IMR-90 (cell line): ENCODE data around the gene MGAT4A. TPM values are rescaled to one million over a fixed set of nuclear protein-coding genes. Genes with fewer than 3 reads are reported as not detected.

Experiments used
- ATAC-seq: fragments of 200-7000 bp; cut with Tn5 transposase; 2 replicates; pipeline ENCODE4 v1.9.1; 2020; ENCODE audit warnings: low read depth, mild to moderate bottlenecking, moderate library complexity
- BruUV-seq: library from RNA; stranded (reverse); fragments of 400-500 nt; replicated peaks from 2 replicates; lab custom pipeline; 2021; lab: Mats Ljungman, UMichigan
- CTCF ChIA-PET: fragments of 300-600 bp; formaldehyde crosslinking; extraction: SDS; loops from one replicate; lab custom pipeline; 2021; ENCODE audit warnings: antibody characterized with exemption; lab: Yijun Ruan, JAX
- POLR2A ChIA-PET: fragments of 300-600 bp; sonication (Branson Sonifier 250); formaldehyde crosslinking; loops from one replicate; lab custom pipeline; 2022; ENCODE audit warnings: antibody characterized with exemption; ENCODE audit not compliant: unreplicated experiment; lab: Charles Lee
- DNase-seq: peaks from one replicate; pipeline ENCODE4 v3.0.0; 2013
- H2AFZ ChIP-seq: replicated peaks from 2 replicates; pipeline ENCODE3; 2013; ENCODE audit warnings: low read length, mild to moderate bottlenecking; ENCODE audit not compliant: poor library complexity
- H2AK5ac ChIP-seq: 2 replicates; pipeline ENCODE4 v1.6.1; 2013; ENCODE audit warnings: low read depth, low read length, inconsistent platforms
- H2AK9ac ChIP-seq: replicated peaks from 2 replicates; pipeline ENCODE3; 2013; ENCODE audit warnings: mild to moderate bottlenecking, low read depth, low read length, moderate library complexity; ENCODE audit not compliant: poor library complexity
- H2BK120ac ChIP-seq: 2 replicates; pipeline ENCODE4 v1.6.1; 2013; ENCODE audit warnings: low read depth, low read length, inconsistent platforms
- H2BK15ac ChIP-seq: 3 replicates; pipeline ENCODE4 v1.6.1; 2013; ENCODE audit warnings: low read depth, low read length, inconsistent platforms
- H2BK20ac ChIP-seq: 2 replicates; pipeline ENCODE4 v1.6.1; 2013; ENCODE audit warnings: low read depth, mild to moderate bottlenecking, inconsistent platforms, low read length, moderate library complexity
- H2BK5ac ChIP-seq: 2 replicates; pipeline ENCODE4 v1.6.1; 2013; ENCODE audit warnings: mild to moderate bottlenecking, low read depth, low read length, inconsistent platforms; ENCODE audit not compliant: poor library complexity, severe bottlenecking
- H3K14ac ChIP-seq: replicated peaks from 2 replicates; pipeline ENCODE4 v1.6.1; 2013; ENCODE audit warnings: low read depth, low read length, inconsistent platforms
- H3K18ac ChIP-seq: 2 replicates; pipeline ENCODE4 v1.6.1; 2013; ENCODE audit warnings: low read depth, low read length, control low read depth
- H3K23ac ChIP-seq: 2 replicates; pipeline ENCODE4 v1.6.1; 2013; ENCODE audit warnings: low read depth, low read length, inconsistent platforms
- H3K27ac ChIP-seq: 2 replicates; pipeline ENCODE4 v1.5.1; 2013; ENCODE audit warnings: mild to moderate bottlenecking, control low read depth, low read length; ENCODE audit not compliant: insufficient read depth
- H3K27me3 ChIP-seq: 2 replicates; pipeline ENCODE4 v1.6.1; 2013; ENCODE audit warnings: low read length; ENCODE audit not compliant: control insufficient read depth, insufficient read depth
- H3K36me3 ChIP-seq: 2 replicates; pipeline ENCODE4 v1.6.1; 2013; ENCODE audit warnings: low read length, mixed read lengths; ENCODE audit not compliant: control insufficient read depth, insufficient read depth
- H3K4ac ChIP-seq: 2 replicates; pipeline ENCODE4 v1.6.1; 2013; ENCODE audit warnings: low read depth, low read length, inconsistent platforms
- H3K4me1 ChIP-seq: 2 replicates; pipeline ENCODE4 v1.6.1; 2013; ENCODE audit warnings: low read length, mixed read lengths; ENCODE audit not compliant: control insufficient read depth, insufficient read depth
- H3K4me2 ChIP-seq: 2 replicates; pipeline ENCODE4 v1.6.1; 2013; ENCODE audit warnings: low read depth, mild to moderate bottlenecking, control low read depth, low read length, moderate library complexity
- H3K4me3 ChIP-seq: 2 replicates; pipeline ENCODE4 v1.5.1; 2013; ENCODE audit warnings: low read depth, mild to moderate bottlenecking, control low read depth, low read length, moderate library complexity; ENCODE audit not compliant: insufficient read depth
- H3K56ac ChIP-seq: 2 replicates; pipeline ENCODE4 v1.6.1; 2013; ENCODE audit warnings: low read length, inconsistent platforms; ENCODE audit not compliant: insufficient read depth; ENCODE audit errors: extremely low read depth
- H3K79me1 ChIP-seq, 2 experiments: 2 replicates each; pipeline ENCODE4 v1.6.1; 2013; ENCODE audit warnings: low read length in 2 of 2, inconsistent platforms in 1 of 2, low read depth in 1 of 2
- H3K9ac ChIP-seq: 2 replicates; pipeline ENCODE4 v1.6.1; 2013; ENCODE audit warnings: low read depth, low read length, control low read depth
- H3K9me1 ChIP-seq: 2 replicates; pipeline ENCODE4 v1.6.1; 2013; ENCODE audit warnings: low read length, inconsistent platforms; ENCODE audit not compliant: insufficient read depth
- H3K9me3 ChIP-seq: 2 replicates; pipeline ENCODE4 v1.6.1; 2013; ENCODE audit warnings: low read length; ENCODE audit not compliant: control insufficient read depth, insufficient read depth
- H4K20me1 ChIP-seq: 2 replicates; pipeline ENCODE4 v1.6.1; 2013; ENCODE audit warnings: low read length, inconsistent platforms; ENCODE audit not compliant: insufficient read depth
- H4K5ac ChIP-seq: 2 replicates; pipeline ENCODE4 v1.6.1; 2013; ENCODE audit warnings: mild to moderate bottlenecking, low read depth, low read length, control low read depth
- H4K8ac ChIP-seq, 2 experiments: 2 replicates each; pipeline ENCODE4 v1.6.1; 2013; ENCODE audit warnings: low read depth in 2 of 2, low read length in 2 of 2, control low read depth in 1 of 2, inconsistent platforms in 1 of 2
- H4K91ac ChIP-seq: 2 replicates; pipeline ENCODE4 v1.6.1; 2013; ENCODE audit warnings: low read depth, low read length, inconsistent platforms; ENCODE audit not compliant: insufficient read depth
- FOS ChIP-seq: fragments of 150-350 bp; IDR thresholded peaks from 2 replicates; pipeline ENCODE4 v1.6.1; 2016; ENCODE audit warnings: low read depth, low read length
- MXI1 ChIP-seq: IDR thresholded peaks from 2 replicates; pipeline ENCODE4 v1.6.1; 2012; ENCODE audit warnings: low read depth, mild to moderate bottlenecking, low read length, moderate library complexity, borderline replicate concordance
- WGBS, 2 experiments: methylation state at CpG; one replicate each; pipeline versions ENCODE4 v1.1.5 to v1.1.7; 2013; ENCODE audit warnings: missing lambda C conversion rate in 2 of 2; ENCODE audit not compliant: insufficient read length in 1 of 2; ENCODE audit errors: extremely low coverage in 2 of 2; 5-methylcytosine and 5-hydroxymethylcytosine counted together
- dilution Hi-C: fragments of 300-500 bp; cut with HindIII; formaldehyde crosslinking; loops from one replicate; pipeline ENCODE4 v1.14.3; 2018; ENCODE audit warnings: low sequenced_read_pairs; ENCODE audit not compliant: unreplicated experiment
- in situ Hi-C: fragments of 300-500 bp; cut with MboI; formaldehyde crosslinking; loops from 3 replicates; pipeline ENCODE4 v1.14.3; 2019; ENCODE audit warnings: low sequenced_read_pairs, inconsistent platforms, mixed read lengths
- intact Hi-C: fragments of 100-400 bp; cut with micrococcal nuclease; formaldehyde crosslinking; loops from 2 replicates; pipeline ENCODE4 v1.10.0; 2022
- polyA plus RNA-seq, 3 experiments: library from polyadenylated mRNA; depleted of rRNA; stranded (reverse); fragments of >200 nt; gene quantifications; 2 replicates each; pipeline ENCODE4 v1.2.3, GENCODE V29; 2012; ENCODE audit warnings: low replicate concordance in 1 of 3
- total RNA-seq: library from RNA; depleted of rRNA; stranded (reverse); fragments of >200 nt; gene quantifications from 2 replicates; pipeline ENCODE4 v1.2.3, GENCODE V29; 2012
- TF ChIP-seq, protein P1 (sequence below): fragments of 150-350 bp; IDR thresholded peaks from 2 replicates; pipeline ENCODE4 v1.6.1; 2016; ENCODE audit warnings: low read depth, mild to moderate bottlenecking, low read length, moderate library complexity, borderline replicate concordance

Gene MGAT4A
- total and polyA plus RNA-seq, 2 of the 4 experiments (the other 2 are of a cell fraction), result under 0.01 TPM; not detected in 1

DNA sequence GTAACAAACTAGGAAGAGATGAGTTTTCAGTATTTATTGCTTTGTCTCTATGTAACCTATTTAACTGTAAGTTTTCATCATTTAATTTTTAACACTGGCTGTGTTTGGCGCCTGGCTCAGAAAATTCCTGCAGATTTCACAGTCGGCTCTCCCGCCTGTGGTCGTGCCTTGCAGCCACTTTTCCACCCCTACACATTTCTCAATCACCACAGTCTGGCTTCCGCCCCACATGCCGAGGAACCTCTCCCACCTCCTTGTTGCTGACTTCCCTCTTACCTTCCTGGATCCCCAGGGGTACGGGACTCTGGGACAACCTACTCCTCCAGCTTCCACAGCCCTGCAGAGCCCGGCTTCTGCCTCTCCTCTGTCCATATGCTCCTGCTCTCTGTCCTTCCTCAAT, 41.6 kb upstream of the MGAT4A start:
- no peak for DNase-seq
- Histone ChIP-seq H2BK5ac (no peak overlapping the region), H2AFZ (no peak overlapping the region), H3K36me3 (no peaks in the 10 kb centered on the region), H3K4me3 (no peak overlapping the region), H2BK15ac (no peak overlapping the region), H2AK9ac (no peak overlapping the region), H2BK120ac (no peak overlapping the region), H3K27ac (no peak overlapping the region), H4K20me1 (no peaks in the 10 kb centered on the region), H3K9me1 (no peaks in the 10 kb centered on the region), H3K56ac (no peak overlapping the region), H3K9me3 (no peaks in the 10 kb centered on the region), H3K4ac (no peak overlapping the region), H3K79me1 (no peaks in the 10 kb centered on the region), H4K5ac (no peak overlapping the region), H3K14ac (no peak overlapping the region), H3K18ac (no peak overlapping the region), H3K4me1 (no peaks in the 10 kb centered on the region), H3K9ac (no peak overlapping the region), H4K8ac (no peak overlapping the region), H4K91ac (no peak overlapping the region), H3K4me2 (no peak overlapping the region), H2BK20ac (no peak overlapping the region), H3K23ac (no peak overlapping the region), H3K27me3 (peaks cover 17% of the 10 kb centered on the region), H2AK5ac (no peak overlapping the region)
- POLR2A ChIA-PET, result no interaction called here
- TF ChIP-seq, protein P1, sequence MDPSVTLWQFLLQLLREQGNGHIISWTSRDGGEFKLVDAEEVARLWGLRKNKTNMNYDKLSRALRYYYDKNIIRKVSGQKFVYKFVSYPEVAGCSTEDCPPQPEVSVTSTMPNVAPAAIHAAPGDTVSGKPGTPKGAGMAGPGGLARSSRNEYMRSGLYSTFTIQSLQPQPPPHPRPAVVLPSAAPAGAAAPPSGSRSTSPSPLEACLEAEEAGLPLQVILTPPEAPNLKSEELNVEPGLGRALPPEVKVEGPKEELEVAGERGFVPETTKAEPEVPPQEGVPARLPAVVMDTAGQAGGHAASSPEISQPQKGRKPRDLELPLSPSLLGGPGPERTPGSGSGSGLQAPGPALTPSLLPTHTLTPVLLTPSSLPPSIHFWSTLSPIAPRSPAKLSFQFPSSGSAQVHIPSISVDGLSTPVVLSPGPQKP, result no peak
- TF ChIP-seq MXI1 (no peak), FOS (no peak)
- ATAC-seq, result no peak
- WGBS, 2 experiments, result 50% methylated on average over 2 of the region's 8 CpGs; no CpG with 5 or more reads in 1 of the 2 experiments
- in situ Hi-C loops, result no loop called here
- CTCF ChIA-PET, result no interaction called here
- BruUV-seq, result no TSS peak
- dilution Hi-C loops, result no loop called here
- intact Hi-C loops, result no loop called here
